Hematopoietic multipotent progenitor cell (in vitro differentiated cells): ENCODE data around the gene UGT1A1. TPM values are rescaled to one million over a fixed set of nuclear protein-coding genes. Genes with fewer than 3 reads are reported as not detected.

Experiments used
- DNase-seq, 3 donors: peaks; one replicate each; pipeline ENCODE4 v3.0.0-alpha.2; 2011 to 2015; ENCODE audit warnings: low read depth in 2 of 3, low spot score in 2 of 3
- total RNA-seq: library from RNA; depleted of rRNA; stranded (reverse); fragments of >200 nt; gene quantifications from one replicate; pipeline ENCODE4 v1.2.3, GENCODE V29; 2012

Gene UGT1A1
- total RNA-seq, 1 donor, result not detected

DNA sequence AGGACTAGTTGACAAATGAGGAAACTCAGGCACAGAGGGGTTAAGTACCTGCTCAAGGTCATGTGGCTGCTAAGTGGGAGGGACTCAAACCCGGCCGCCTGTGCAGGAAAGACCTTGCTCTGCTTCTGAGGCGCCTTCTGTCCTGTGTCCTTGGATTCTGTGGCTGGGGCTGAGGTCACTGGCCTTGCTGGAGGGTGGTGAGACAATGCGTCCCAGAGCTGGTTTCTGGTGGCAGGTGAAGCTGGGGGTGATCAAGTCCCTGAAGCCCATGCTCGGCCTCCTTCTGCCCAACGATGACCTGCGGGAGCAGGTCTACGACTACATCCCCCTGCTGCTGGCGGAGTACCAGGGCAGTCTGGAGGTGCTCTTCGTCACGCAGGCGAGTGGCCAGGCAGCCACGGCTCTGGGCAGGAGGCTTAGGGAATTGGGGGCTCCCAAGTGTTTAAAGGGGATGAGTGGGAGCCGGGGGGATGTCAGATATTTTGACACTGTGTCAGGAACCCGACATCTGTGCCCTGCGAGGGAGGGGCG is 34.1 kb downstream of the UGT1A1 start:
- DNase-seq, result no peak

DNA sequence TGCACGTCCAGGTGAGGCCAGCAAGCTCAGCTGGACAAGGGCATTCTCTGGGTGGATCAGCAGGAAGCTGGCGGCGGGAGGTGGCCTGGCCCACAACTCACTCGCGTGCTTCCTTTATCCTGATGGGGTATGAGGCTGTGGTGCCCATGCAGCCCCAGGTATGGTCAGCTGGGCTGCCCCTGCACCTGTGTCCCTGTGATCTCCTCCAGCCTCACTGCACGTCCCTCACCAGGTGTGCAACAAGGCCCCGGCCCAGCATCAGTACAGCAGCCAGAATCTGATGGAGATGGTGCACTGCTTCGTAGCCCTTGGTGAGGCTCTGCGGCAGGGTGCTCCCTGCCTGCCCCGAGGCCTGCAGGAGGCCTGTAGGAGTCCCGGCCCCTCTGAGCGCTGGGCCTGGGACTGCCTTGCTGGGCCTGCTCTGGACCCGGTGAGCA is 35.7 kb downstream of the UGT1A1 start:
- no peak for DNase-seq

DNA sequence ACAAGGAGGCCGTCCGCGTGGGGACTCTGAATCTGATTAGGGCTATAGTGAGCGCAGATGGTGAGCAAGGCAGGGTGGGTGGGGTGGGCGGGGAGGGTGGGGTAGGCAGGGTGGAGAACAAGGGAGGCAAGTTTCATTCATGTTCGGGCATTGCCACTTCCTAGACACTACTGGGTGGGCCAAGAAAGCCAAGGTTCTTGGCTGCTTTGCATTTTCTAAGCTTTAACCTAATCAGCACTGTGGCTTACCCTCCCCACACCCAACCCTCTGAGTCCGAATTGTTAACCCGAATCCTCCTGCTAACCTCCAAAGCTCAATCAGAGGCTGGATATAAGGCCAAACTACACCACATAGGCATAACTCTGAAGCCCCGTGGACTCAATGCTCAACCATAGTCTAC is 36.2 kb downstream of the UGT1A1 start:
- no peak for DNase-seq

DNA sequence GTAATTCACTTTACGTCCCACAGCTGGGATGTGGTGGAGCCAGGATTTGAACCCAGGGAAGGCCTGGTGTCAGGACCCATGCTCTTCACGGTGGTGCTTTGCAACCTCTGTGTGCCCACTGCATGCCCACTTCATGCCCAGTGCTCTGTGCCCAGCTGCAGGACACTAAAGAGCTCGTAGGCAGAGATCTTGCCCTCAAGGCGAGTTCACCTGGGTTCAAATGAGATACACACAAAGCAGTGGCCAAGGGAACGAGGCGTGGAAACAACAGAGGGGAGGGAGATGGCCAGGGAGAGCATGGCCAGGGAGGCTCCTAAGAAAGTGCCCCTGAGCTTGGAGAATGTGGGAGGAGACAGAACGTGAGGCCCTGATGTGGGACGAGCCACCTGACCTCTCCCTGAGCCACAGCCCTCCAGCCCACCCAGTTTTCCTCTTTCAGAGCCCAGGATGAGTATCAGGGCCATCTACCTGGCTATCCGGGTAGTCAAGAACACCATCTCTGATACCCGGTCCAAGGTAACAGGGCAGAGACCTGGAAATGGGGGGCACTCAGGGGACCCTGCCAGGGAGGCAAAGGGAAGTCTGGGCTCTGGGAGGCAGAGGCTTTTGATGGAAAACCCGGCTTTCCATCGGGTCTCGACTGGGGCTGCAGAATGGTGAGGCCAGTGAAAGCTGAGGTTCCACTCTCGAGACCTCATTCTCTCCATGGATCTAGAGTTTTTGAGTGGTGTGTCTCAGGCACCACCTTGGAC is 38.4 kb downstream of the UGT1A1 start:
- DNase-seq, result no peak

DNA sequence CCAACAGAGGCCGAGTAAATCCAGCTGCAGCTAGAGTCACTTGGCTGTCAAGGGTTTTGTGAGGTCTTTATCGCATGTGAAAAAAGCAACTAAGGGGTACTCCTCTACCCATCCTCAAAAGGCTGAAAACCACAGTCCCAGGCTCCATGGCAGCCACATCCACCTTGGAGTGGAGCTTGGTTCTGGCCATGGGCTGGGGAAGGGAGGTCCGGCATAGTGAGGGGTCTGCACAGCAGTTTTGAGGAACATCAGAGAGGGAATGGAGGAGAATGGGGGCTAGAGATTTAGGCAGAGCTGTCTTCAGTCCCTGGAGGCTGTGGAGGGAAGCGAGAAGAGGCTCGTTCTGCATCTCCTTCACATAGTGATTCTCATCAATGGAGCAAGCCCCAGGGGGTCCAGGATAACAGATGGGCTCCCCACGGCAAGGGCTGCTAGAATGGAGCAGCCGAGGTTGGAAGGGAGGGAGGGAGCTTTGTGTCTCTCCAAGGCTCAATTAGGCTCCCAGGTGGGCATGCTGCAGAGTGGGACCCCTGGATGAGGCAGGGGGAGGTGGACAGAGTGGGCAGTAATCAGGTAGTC is 39.1 kb downstream of the UGT1A1 start:
- DNase-seq, result no peak

DNA sequence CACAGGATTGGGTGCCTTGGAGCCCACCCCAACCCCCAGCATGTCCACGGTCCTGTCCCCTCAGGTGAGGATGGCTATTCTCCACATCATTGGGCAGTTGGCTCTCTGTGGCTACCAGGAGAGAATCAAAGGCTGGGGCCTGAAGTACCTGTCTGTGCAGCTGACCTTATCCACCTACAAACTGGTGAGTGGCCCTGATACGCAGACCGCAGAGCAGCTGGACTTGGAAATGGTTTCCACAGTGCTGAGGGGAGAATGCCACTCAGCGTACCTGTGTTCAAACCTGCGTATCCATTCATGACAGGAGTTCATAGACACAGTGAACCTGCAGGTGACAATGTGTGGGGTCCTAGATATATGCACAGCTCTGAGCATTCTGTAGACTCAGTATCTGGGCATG is 39.6 kb downstream of the UGT1A1 start:
- DNase-seq, result no peak

DNA sequence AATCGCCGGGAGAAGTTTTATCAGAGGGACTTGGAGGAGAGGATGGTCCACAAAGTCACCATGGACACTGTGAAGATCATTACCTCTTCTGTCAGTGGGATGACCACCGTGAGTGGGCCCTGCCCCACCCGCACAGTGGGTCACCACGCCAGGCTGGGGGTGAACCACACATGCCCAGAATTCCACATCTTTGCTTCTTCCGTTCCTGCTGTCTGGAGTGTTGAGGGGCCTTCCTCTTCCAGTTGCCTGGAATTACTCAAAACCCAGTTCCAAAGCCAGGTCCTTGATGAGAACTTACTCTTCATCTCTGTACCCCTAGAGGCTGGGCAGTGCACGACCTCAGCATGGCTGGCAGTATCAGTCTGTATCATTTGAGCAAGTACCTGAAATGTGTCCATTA is 40.1 kb downstream of the UGT1A1 start:
- no peak for DNase-seq

DNA sequence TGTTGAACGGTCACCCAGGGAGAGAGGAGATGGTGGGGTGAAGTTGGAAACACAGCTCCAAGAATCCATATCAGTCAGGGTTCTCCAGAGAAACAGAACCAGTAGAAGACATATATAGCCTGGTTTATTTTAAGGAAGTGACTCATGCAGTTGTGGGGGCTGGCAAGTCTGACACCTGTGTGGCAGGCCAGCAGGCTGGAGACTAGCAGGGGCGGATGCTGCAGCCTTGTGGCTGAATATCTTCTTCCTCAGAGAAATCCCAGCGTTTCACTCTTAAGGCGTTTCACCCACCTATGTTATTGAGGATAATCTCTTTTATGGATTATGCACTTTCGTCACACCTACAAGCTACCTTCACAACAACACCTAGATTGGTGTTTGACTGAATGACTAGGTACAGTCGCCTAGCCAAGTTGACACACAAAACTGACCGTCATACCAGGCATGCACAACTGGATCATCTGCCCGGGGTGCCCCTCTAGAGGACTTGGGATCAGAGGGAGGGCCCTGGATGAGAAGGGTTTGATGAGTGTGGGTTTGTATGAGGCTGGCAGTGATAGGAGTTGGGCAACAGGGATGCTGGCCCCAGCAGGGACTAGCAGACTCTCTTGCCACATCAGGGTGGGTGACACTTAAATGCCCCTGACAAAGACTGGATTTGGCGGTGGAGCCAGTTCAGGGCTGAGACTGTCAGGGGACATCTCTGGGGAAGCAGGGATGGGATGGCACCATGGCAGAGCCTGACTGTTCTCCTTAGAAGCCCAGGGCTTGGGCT is 41.5 kb downstream of the UGT1A1 start:
- peak in 2 of 3 donors; percentile 3 to 12 for DNase-seq

DNA sequence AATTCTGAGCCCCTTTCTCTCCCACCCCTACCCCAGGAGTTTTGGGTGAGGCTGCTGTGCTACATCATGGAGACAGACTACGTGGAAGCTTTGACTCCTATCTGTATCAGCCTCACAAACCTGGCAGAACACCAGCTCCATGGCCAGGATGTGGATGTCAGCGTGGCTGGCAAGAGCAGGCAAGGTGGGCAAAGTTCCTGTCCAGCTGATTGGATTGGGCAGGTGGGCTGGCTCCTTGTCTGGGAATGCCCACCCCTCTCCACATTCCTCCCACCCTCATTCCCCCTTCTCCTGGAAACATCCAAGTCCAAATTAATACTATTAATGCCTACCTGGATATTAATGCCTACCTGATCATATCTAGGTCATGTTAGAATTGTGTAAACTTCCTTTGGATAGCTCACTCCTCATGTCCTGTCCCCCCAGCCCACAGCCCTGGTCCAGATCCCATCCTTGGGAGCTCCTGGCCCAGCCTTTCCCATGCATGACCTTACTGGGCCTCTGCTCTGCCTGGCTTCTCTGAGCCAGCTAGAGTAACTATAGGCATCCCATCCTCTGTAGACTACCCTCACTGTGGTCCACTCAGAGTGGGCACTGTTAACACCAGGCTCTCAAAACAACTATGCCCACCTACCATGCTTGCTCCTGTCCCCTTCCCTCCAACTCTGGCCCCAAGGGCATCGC is 42.2 kb downstream of the UGT1A1 start:
- no peak for DNase-seq

DNA sequence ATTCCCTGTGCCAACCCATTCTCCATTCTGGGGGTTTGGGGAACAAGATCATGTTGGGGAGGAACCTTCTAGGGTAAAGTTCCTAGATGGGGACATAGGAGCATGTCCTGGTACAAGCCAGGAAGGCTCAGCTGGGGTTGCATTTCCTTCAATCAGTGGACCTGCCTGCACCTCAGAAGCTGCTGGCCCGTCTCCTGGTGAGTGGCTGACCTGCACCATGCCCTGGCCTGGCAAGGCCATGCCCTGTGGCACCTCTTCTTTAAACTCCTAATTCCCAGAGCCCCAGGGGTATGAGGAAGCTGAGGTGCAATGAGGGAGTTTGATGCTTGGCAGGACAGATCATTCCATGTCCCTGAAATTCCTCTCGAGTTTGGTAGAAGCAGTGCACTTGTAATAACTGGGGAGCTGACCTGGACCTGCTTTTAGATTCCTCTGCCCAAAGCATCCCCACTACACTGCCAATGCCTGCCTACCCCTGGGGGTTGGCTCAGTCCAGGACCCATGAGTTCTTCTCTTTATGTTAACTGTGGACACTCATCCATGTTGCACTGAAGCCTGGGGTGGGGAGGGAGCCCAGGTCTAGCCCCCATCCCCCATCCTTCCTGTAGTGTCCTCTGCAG is 43.3 kb downstream of the UGT1A1 start:
- DNase-seq, result no peak

DNA sequence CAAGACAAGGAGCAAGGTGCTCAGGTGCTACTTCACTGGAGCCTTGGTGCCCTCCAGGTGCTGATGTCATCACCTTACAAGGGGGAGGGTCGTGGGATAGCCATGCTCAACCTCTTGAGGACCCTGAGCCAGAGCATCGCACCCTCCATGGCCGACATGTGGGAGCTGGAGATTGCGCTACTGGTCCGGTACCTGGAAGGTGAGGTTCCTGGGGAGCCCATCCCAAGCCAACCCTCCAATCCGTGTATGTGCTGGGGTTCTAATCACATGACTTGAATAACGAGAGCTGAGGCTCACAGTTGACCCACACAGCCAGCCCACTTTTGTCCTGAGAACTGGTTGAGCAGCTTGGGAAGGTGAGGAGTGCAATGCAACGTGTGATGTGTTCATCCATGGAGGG is 43.9 kb downstream of the UGT1A1 start:
- no peak for DNase-seq

DNA sequence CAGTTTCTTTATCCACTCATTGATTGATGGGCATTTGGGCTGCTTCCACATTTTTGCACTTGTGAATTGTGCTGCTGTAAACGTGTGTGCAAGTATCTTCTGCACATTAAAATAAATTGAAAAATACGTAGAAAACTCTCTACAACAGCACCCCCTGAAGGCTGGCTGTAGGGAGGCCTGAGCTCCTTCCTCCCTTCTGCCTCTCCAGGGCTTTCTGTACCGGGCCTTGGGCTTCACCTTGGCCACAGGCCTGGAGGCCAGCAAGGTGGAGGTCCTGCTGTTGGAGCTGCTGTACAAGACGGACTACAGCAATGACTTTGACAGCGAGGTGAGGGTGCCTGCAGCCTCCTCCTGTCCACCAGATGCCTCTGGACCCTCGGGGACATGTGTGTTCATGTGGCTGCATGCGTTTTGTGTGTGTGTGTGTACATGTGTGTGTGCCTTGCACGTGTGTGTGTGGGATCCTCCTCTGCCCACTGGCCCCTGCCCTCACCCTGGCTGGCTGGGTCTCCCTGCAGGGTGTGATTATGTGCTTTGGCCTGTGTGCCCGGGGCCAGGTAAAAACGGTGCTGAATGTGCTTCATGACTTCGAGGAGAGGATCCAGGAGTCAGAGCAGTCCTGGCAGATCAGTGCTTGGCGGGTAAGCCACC is 47.3 kb downstream of the UGT1A1 start:
- DNase-seq, result no peak

DNA sequence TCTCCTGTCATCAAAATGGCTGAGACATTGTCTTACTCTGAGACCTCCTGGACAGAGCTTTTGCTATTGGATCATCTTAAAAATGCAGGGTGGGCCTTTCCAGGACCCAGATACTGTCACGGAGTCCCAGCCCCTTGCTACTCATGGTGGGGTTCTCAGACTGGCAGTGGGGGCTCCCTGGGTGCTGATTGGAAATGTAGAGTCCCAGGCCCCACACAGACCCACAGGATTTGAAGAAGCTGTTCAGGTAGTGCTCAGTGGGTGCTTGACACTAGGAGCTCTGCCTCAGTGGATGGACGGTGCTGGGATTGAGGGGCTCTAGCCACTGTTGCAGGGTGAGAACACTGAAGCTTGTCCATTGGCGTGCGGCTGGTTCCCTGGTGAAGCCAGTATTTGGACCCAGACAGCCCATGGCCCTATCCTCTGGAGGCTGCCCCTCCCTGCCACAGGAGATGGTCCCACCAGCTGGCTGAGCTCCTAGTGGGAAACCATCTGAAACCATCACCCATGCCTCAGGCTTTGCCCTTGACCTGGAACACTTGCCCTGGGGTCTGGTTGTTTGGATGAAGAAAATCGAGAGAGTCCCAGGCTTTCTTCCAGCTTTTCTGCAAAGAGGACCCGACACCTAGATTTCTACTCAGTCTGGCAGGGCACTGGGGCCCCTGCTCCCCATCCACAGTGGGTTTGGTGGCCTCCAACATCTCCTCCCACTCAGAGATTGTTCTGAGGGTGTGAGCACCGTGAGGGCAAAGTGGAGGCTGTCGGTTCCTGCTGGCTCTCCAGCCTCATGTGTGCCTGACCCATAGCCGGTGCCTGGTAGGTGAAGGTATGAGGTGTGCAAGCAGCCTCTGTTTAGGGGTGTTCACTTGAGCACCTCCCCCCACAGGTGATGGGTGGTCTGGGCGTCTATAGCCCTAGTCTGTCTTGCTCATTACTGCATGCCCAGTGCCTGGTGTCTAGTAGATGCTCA is 48.2 kb downstream of the UGT1A1 start:
- DNase-seq, result no peak

DNA sequence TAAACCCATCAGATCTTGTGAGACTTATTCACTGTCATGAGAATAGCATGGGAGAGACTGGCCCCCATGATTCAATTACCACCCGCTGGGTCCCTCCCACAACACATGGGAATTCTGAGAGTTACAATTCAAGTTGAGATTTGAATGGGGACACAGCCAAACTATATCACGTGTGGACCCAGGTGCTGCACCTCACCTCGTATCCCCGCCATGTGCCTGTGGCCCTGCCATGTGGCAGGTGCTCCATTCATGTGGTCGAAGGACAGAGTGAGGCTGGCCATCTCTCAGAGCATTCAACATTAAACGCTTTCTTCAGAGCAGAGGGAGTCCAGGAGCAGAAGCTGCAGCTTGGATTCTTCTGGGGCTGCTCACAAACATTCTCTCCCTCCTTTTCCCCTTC is 50.3 kb downstream of the UGT1A1 start:
- DNase-seq, result no peak

DNA sequence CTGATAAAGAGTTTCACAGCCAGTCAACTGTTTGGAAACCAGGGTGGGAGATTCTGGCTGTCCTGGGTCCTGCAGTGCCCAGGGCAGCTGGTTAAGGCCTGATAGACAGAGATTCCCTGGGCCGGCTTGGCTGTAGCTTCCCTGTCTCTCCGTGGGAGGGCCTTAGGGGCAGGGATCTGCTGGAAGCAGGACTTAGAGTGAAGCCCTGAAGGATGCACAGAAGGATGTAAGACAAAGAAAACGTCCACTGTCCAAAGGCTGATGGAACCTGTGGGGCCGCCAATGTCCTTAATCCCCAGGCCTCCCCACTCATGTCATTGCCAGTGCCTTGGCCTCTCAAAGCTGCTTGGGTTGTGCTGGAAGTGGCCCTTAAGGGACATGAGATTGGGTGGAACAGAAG is 51.0 kb downstream of the UGT1A1 start:
- DNase-seq, result no peak

DNA sequence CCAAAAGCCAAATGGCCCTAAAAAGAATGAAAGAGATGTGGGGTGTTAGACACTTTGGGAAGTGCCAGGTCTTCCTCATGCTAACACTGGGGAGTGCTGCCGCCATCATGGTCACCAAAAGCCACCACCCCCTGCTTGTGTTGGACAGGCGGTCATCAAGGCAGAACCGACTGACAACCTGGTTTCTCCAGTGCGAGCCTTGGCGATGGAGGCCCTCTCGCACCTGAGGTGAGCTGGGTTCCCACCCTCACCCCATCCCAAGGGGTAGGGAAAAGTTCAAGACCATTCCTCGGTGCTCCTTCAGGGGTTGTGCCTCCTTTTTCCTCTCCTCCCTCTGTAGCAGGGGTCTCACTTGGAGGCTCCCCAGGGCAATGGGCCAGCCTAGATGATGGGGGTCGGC is 51.7 kb downstream of the UGT1A1 start:
- no peak for DNase-seq

DNA sequence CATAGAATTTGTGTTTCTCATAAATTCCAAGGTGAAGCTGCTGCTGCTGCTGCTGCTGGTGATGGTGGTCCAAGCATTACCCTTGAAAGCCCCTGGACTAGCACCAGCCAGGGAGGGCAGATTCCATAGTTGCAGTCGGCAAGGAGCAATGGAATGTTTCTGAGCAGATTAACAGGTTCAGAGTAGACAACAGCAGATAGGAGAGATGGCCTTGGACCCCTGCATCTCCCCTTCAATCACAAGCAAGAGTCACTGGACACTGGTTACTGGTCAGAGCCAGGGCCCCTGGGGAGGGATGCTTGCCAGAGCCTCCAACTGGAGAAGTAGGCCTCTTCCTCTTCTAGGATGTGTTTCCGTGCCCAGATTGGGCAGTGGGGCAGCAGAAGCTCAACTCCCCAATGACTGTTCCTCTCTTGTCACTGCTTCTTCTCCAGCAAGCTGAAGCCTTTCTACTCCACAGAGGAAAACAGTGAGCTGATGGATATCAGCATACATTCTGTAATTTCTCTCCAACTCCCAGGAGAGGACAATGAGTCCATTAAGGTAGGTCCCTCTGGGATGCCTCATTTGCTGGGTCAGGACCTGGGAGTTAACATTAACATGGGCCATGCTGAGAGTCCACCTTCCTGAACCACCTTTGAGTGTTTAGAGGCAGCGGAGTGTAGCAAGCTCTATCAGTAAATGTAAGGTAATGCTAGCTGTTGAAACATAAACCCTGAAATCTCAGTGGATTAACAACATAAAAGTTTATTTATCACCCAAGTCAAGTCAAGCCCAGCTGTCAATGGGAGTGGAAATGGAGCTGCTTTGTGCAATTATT is 53.4 kb downstream of the UGT1A1 start:
- no peak for DNase-seq
